ENCODE results near the gene MSH6. TPM values are rescaled to one million over a fixed set of nuclear protein-coding genes. Genes with fewer than 3 reads are reported as not detected.

The MSH6 gene
- polyA plus RNA-seq, 1 donor (not counting 4 experiments of a cell fraction or from before 2014, with no cell fraction given): 35.4 TPM

- dilution Hi-C loops (cut with MboI; ENCODE audit: extremely low pct_ligation_motif_present, low sequenced_read_pairs): no loop called here
- Histone ChIP-seq H3K4me3 (ENCODE audit: control insufficient read depth in 2 of 3, extremely low read depth in 1 of 3, insufficient read depth in 2 of 3, low read depth in 1 of 3, low read length in 3 of 3) (no peak overlapping the region), H3K9me3 (ENCODE audit: control insufficient read depth, low read depth, low read length) (no peaks in the 10 kb centered on the region), H3K4me2 (ENCODE audit: control insufficient read depth, extremely low read depth, insufficient read depth, low read depth, low read length) (no peak overlapping the region), H3K79me2 (ENCODE audit: control insufficient read depth, insufficient read depth, low read length) (peaks cover 9% of the 10 kb centered on the region), H2AFZ (ENCODE audit: control insufficient read depth, low read length) (no peak overlapping the region), H3K36me3 (ENCODE audit: control insufficient read depth in 2 of 2, extremely low read depth in 1 of 2, insufficient read depth in 2 of 2, low read length in 2 of 2) (peaks cover 12 to 30% of the 10 kb centered on the region in 2 experiments), H4K20me1 (ENCODE audit: control insufficient read depth, extremely low read depth, insufficient read depth, low read length) (no peaks in the 10 kb centered on the region), H3K9me1 (ENCODE audit: control insufficient read depth, extremely low read depth, insufficient read depth, low read length) (no peaks in the 10 kb centered on the region), H3K27me3 (ENCODE audit: control insufficient read depth, extremely low read depth, insufficient read depth, low read length) (no peaks in the 10 kb centered on the region), H3K27ac (ENCODE audit: control insufficient read depth, insufficient read depth, low read length) (no peak overlapping the region), H3K9ac (ENCODE audit: control insufficient read depth, extremely low read depth, insufficient read depth, low read length) (no peak overlapping the region), H3K4me1 (ENCODE audit: control insufficient read depth, extremely low read depth, insufficient read depth, low read length) (no peaks in the 10 kb centered on the region)
- DNase-seq (ENCODE audit: low read depth, low spot score) (no peak), FAIRE-seq (no peak)
- no peak for TF ChIP-seq EZH2 (IDR thresholded peaks at IDR 0.05; ENCODE audit: low read length)
- no peak for TF ChIP-seq CTCF (optimal IDR thresholded peaks at IDR 0.05 in 1 of 3, IDR thresholded peaks at IDR 0.05 in 1 of 3, conservative IDR thresholded peaks at IDR 0.05 in 1 of 3; ENCODE audit: extremely low read depth in 1 of 3, insufficient read depth in 2 of 3, low read length in 3 of 3)
Measured at GRCh38 chr2:47798631-47799030, 15.7 kb downstream of the MSH6 start.

- H3K27me3 ChIP-seq (ENCODE audit: control insufficient read depth, extremely low read depth, insufficient read depth, low read length): no peaks in the 10 kb centered on the region
- no peaks in the 10 kb centered on the region for H4K20me1 ChIP-seq (ENCODE audit: control insufficient read depth, extremely low read depth, insufficient read depth, low read length)
- no peaks in the 10 kb centered on the region for H3K9me3 ChIP-seq (ENCODE audit: control insufficient read depth, low read depth, low read length)
- peaks cover 14 to 33% of the 10 kb centered on the region in 2 experiments for H3K36me3 ChIP-seq (ENCODE audit: control insufficient read depth in 2 of 2, extremely low read depth in 1 of 2, insufficient read depth in 2 of 2, low read length in 2 of 2)
- no peaks in the 10 kb centered on the region for H3K9me1 ChIP-seq (ENCODE audit: control insufficient read depth, extremely low read depth, insufficient read depth, low read length)
- dilution Hi-C loops (cut with MboI; ENCODE audit: extremely low pct_ligation_motif_present, low sequenced_read_pairs): no loop called here
- no peak for TF ChIP-seq CTCF (optimal IDR thresholded peaks at IDR 0.05 in 1 of 3, IDR thresholded peaks at IDR 0.05 in 1 of 3, conservative IDR thresholded peaks at IDR 0.05 in 1 of 3; ENCODE audit: extremely low read depth in 1 of 3, insufficient read depth in 2 of 3, low read length in 3 of 3)
- TF ChIP-seq EZH2 (IDR thresholded peaks at IDR 0.05; ENCODE audit: low read length): no peak
- H3K4me3 ChIP-seq (ENCODE audit: control insufficient read depth in 2 of 3, extremely low read depth in 1 of 3, insufficient read depth in 2 of 3, low read depth in 1 of 3, low read length in 3 of 3): no peak overlapping the region
- H3K9ac ChIP-seq (ENCODE audit: control insufficient read depth, extremely low read depth, insufficient read depth, low read length): no peak overlapping the region
- no peak overlapping the region for H2AFZ ChIP-seq (ENCODE audit: control insufficient read depth, low read length)
- DNase-seq (ENCODE audit: low read depth, low spot score): no peak
- FAIRE-seq: no peak
- no peak overlapping the region for H3K27ac ChIP-seq (ENCODE audit: control insufficient read depth, insufficient read depth, low read length)
- H3K79me2 ChIP-seq (ENCODE audit: control insufficient read depth, insufficient read depth, low read length): peaks cover 7% of the 10 kb centered on the region
- no peak overlapping the region for H3K4me2 ChIP-seq (ENCODE audit: control insufficient read depth, extremely low read depth, insufficient read depth, low read depth, low read length)
- H3K4me1 ChIP-seq (ENCODE audit: control insufficient read depth, extremely low read depth, insufficient read depth, low read length): no peaks in the 10 kb centered on the region
Measured at GRCh38 chr2:47799031-47799609, 16.2 kb downstream of the MSH6 start.
